Loucy (cell line): ENCODE measurements around the gene KLHDC9.

Experiments
- EZH2phosphoT487 ChIP-seq: fragments of 200-600 bp; IDR thresholded peaks from 2 replicates; pipeline ENCODE4 v1.6.1; 2018; ENCODE audit warnings: antibody characterized with exemption, mild to moderate bottlenecking, moderate library complexity, borderline replicate concordance
- TF ChIP-seq, protein P1 (sequence below): fragments of 200-600 bp; sonication (generic); conservative IDR thresholded peaks from 2 replicates; pipeline ENCODE4 v1.5.1; 2014; ENCODE audit warnings: mild to moderate bottlenecking, antibody characterized with exemption, low read length

DNA sequence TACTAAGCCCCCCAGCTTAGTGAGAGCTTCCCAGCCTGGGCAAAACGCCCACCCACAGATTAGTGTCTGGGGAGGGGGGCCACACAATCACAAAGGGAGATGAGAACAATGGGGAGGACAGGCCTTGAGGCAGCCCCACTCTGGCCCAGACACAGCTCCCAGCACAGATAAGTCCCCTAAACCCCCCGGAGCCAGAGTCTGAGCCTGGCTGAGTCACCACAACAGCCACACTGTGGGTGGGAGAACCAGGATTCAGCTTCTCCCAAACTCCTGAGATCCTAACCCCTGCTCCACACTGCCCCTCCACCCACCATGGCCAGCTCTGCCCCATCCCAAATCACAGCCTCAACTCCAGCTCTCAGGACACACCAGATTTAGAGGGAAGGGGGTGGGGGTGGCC lies 13.0 kb upstream of the KLHDC9 start:
- TF ChIP-seq, protein P1, sequence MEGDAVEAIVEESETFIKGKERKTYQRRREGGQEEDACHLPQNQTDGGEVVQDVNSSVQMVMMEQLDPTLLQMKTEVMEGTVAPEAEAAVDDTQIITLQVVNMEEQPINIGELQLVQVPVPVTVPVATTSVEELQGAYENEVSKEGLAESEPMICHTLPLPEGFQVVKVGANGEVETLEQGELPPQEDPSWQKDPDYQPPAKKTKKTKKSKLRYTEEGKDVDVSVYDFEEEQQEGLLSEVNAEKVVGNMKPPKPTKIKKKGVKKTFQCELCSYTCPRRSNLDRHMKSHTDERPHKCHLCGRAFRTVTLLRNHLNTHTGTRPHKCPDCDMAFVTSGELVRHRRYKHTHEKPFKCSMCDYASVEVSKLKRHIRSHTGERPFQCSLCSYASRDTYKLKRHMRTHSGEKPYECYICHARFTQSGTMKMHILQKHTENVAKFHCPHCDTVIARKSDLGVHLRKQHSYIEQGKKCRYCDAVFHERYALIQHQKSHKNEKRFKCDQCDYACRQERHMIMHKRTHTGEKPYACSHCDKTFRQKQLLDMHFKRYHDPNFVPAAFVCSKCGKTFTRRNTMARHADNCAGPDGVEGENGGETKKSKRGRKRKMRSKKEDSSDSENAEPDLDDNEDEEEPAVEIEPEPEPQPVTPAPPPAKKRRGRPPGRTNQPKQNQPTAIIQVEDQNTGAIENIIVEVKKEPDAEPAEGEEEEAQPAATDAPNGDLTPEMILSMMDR = no peak
- no peak for TF ChIP-seq EZH2phosphoT487
